ENCODE results near the gene KDM2A.

DNA sequence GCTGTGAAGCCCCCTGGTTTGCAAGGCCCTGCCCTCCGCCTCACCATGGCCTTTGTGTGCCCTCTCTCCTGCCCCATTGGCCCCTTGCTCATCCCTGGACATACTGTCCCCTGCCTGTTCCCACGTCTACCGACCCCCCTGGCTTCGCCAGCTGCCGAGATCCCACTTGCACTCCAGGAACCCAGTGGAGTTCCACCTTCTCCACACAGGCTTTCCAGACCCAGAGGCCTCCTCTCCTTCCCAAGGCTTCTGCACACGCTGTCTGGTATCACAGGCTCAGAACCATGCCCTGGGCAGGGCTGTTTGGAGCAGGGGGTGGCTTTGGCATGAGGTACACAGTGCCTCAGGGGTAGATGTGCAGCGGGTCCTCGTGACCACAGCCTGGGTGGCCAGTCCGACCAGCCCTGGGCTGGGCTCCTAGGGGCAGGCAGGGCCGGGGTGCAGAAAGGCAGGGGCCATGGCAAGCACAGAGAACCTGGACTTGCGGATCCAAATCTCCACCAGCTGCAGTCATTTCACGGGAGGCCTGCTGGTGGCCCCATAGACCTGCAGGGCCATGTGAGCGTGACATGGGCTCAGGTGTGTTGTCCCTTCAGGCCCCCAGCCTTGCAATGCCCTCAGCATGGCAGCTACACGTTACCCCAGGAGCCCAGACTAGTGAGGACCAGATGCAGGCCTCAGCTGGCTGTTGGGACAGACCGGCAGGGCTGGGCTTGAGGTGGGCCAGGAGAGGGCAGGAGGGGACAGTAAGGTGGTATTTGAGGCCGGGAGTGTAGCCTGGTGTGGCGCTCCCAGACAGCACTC, 156.7 kb downstream of the KDM2A start:
- TF ChIP-seq POLR2A (IDR thresholded peaks at IDR 0.05; ENCODE audit: low read depth, low read length) (no peak), TAF1 (IDR thresholded peaks at IDR 0.05; ENCODE audit: borderline replicate concordance, low read depth, low read length) (no peak)
